Sigmoid colon (tissue), 7 donors: ENCODE results near the gene PKP1. TPM values are rescaled to one million over a fixed set of nuclear protein-coding genes. Genes with fewer than 3 reads are reported as not detected.

Source experiments
- DNase-seq: peaks from one replicate; pipeline ENCODE4 v3.0.0-alpha.2; 2019
- H3K27ac ChIP-seq, 4 donors: fragments of 200-600 bp; sonication (generic); one replicate each; pipeline ENCODE4 v1.5.1; 2016 to 2019; ENCODE audit warnings: mild to moderate bottlenecking in 1 of 4
- H3K27me3 ChIP-seq, 3 donors: fragments of 200-600 bp; sonication (generic); one replicate each; pipeline ENCODE4 v1.5.1; 2019; ENCODE audit warnings: mild to moderate bottlenecking in 1 of 3
- H3K36me3 ChIP-seq, 4 donors: fragments of 200-600 bp; sonication (generic); one replicate each; pipeline ENCODE4 v1.5.1; 2016 to 2019
- H3K4me1 ChIP-seq, 4 donors: fragments of 200-600 bp; sonication (generic); one replicate each; pipeline ENCODE4 v1.5.1; 2017 to 2019
- H3K4me3 ChIP-seq, 4 donors: fragments of 200-600 bp; sonication (generic); one replicate each; pipeline ENCODE4 v1.5.1; 2017 to 2019; ENCODE audit warnings: mild to moderate bottlenecking in 2 of 4, moderate library complexity in 1 of 4
- H3K9me3 ChIP-seq, 4 donors: fragments of 200-600 bp in 3 of 4; sonication (generic) in 3 of 4; one replicate each; pipeline versions ENCODE4 v1.5.1 to v1.6.1; 2013 to 2019
- CTCF ChIP-seq, 4 experiments: fragments of 450-650 bp in 3 of 4; fragments of 200-600 bp in 1 of 4; IDR thresholded peaks; one replicate each; pipeline ENCODE4 v1.5.1; 2016 to 2019; ENCODE audit warnings: antibody characterized with exemption in 4 of 4, mild to moderate bottlenecking in 3 of 4, moderate library complexity in 2 of 4
- EP300 ChIP-seq, 4 donors: sonication (generic); formaldehyde crosslinking; IDR thresholded peaks; one replicate each; pipeline ENCODE4 v1.6.1; 2017; ENCODE audit warnings: antibody characterized with exemption in 4 of 4
- POLR2A ChIP-seq, 2 donors: fragments of 450-650 bp; IDR thresholded peaks; one replicate each; pipeline ENCODE4 v1.6.1; 2016; ENCODE audit warnings: antibody characterized with exemption in 2 of 2, mild to moderate bottlenecking in 2 of 2, moderate library complexity in 2 of 2
- POLR2AphosphoS5 ChIP-seq, 4 donors: sonication (generic); formaldehyde crosslinking; IDR thresholded peaks; one replicate each; pipeline ENCODE4 v1.6.1; 2017; ENCODE audit warnings: antibody characterized with exemption in 4 of 4
- WGBS, 2 donors: extraction: QIAGEN DNeasy Blood & Tissue Kit; methylation state at CpG; one replicate each; pipeline ENCODE4 v1.1.7; 2013; 5-methylcytosine and 5-hydroxymethylcytosine counted together
- intact Hi-C: fragments of 100-400 bp; cut with DNase I; formaldehyde crosslinking; loops from one replicate; pipeline ENCODE4 v1.15.1; 2023
- polyA plus RNA-seq, 3 donors: library from polyadenylated mRNA; stranded (reverse); fragments of 200-250 nt; gene quantifications; one replicate each; pipeline ENCODE4 v1.2.3, GENCODE V29; 2013
- total RNA-seq, 4 donors: library from RNA; depleted of rRNA; stranded (reverse); fragments of >200 nt; gene quantifications; one replicate each; pipeline ENCODE4 v1.1.0, GENCODE V29; 2016
- donor health status: healthy with polysubstance abuse.
- donor health status: Bipolar disorder and iron deficiency.
- donor health status: healthy.

Gene PKP1
- total and polyA plus RNA-seq, 7 donors, result under 0.01 to 0.60 (median 0.16) TPM; not detected in 2

GRCh38 chr1:201286445-201286844, 3.1 kb downstream of the PKP1 start:
- no peak overlapping the region for H3K4me3 ChIP-seq
- H3K36me3 ChIP-seq, result no peaks in the 10 kb centered on the region
- peaks cover 8 to 34% (median 21%) of the 10 kb centered on the region in 3 donors for H3K27me3 ChIP-seq
- peaks cover 0 to 12% (median 10%) of the 10 kb centered on the region in 4 donors for H3K4me1 ChIP-seq
- DNase-seq, result peak; percentile 26
- TF ChIP-seq POLR2AphosphoS5 (IDR thresholded peaks at IDR 0.05) (no peak), CTCF (IDR thresholded peaks at IDR 0.05) (no peak), POLR2A (IDR thresholded peaks at IDR 0.05) (no peak), EP300 (IDR thresholded peaks at IDR 0.05) (no peak)
- H3K9me3 ChIP-seq, result no peaks in the 10 kb centered on the region
- intact Hi-C loops, result no loop called here
- 79 to 87% methylated on average over 1 of the region's 1 CpG for WGBS, 2 donors
- no peak overlapping the region for H3K27ac ChIP-seq

GRCh38 chr1:201288007-201288406, 4.7 kb downstream of the PKP1 start:
- Histone ChIP-seq H3K4me1 (peaks cover 0 to 9% (median 8%) of the 10 kb centered on the region in 4 donors), H3K9me3 (no peaks in the 10 kb centered on the region), H3K4me3 (no peak overlapping the region), H3K27ac (no peak overlapping the region), H3K27me3 (peaks cover 8 to 18% (median 18%) of the 10 kb centered on the region in 3 donors), H3K36me3 (no peaks in the 10 kb centered on the region)
- 87 to 95% methylated on average over 6 of the region's 6 CpGs for WGBS, 2 donors
- intact Hi-C loops, result no loop called here
- no peak for TF ChIP-seq POLR2AphosphoS5 (IDR thresholded peaks at IDR 0.05)
- no peak for TF ChIP-seq EP300 (IDR thresholded peaks at IDR 0.05)
- no peak for TF ChIP-seq CTCF (IDR thresholded peaks at IDR 0.05)
- peak; percentile 28 for DNase-seq

GRCh38 chr1:201288765-201289164, 5.5 kb downstream of the PKP1 start:
- intact Hi-C loops, result no loop called here
- H3K36me3 ChIP-seq, result no peaks in the 10 kb centered on the region
- 69 to 76% methylated on average over 7 of the region's 7 CpGs for WGBS, 2 donors
- H3K27ac ChIP-seq, result no peak overlapping the region
- H3K4me1 ChIP-seq, result peaks cover 0 to 2% (median under 1%) of the 10 kb centered on the region in 4 donors
- TF ChIP-seq POLR2AphosphoS5 (IDR thresholded peaks at IDR 0.05) (no peak), POLR2A (IDR thresholded peaks at IDR 0.05) (no peak), EP300 (IDR thresholded peaks at IDR 0.05) (no peak), CTCF (IDR thresholded peaks at IDR 0.05) (no peak)
- H3K4me3 ChIP-seq, result no peak overlapping the region
- peaks cover 7 to 11% (median 10%) of the 10 kb centered on the region in 3 donors for H3K27me3 ChIP-seq
- DNase-seq, result peak; percentile 30
- H3K9me3 ChIP-seq, result no peaks in the 10 kb centered on the region

- intact Hi-C loops, result no loop called here
- 89 to 94% methylated on average over 7 of the region's 7 CpGs for WGBS, 2 donors
- peak; percentile 2 for DNase-seq
- TF ChIP-seq CTCF (IDR thresholded peaks at IDR 0.05) (no peak), EP300 (IDR thresholded peaks at IDR 0.05) (no peak), POLR2A (IDR thresholded peaks at IDR 0.05) (no peak), POLR2AphosphoS5 (IDR thresholded peaks at IDR 0.05) (no peak)
- Histone ChIP-seq H3K27ac (no peak overlapping the region), H3K9me3 (no peaks in the 10 kb centered on the region), H3K4me1 (no peaks in the 10 kb centered on the region), H3K27me3 (no peaks in the 10 kb centered on the region), H3K4me3 (no peak overlapping the region), H3K36me3 (no peaks in the 10 kb centered on the region)
Observed at GRCh38 chr1:201290551-201290950, 7.2 kb downstream of the PKP1 start.

- H3K27me3 ChIP-seq, result no peaks in the 10 kb centered on the region
- no peaks in the 10 kb centered on the region for H3K9me3 ChIP-seq
- WGBS, 2 donors, result 26 to 56% methylated on average over 8 of the region's 8 CpGs
- no peak overlapping the region for H3K4me3 ChIP-seq
- intact Hi-C loops, result no loop called here
- H3K4me1 ChIP-seq, result no peaks in the 10 kb centered on the region
- TF ChIP-seq POLR2A (IDR thresholded peaks at IDR 0.05) (no peak), EP300 (IDR thresholded peaks at IDR 0.05) (no peak), POLR2AphosphoS5 (IDR thresholded peaks at IDR 0.05) (no peak), CTCF (IDR thresholded peaks at IDR 0.05) (no peak)
- no peaks in the 10 kb centered on the region for H3K36me3 ChIP-seq
- DNase-seq, result no peak
- no peak overlapping the region for H3K27ac ChIP-seq
Observed at GRCh38 chr1:201291916-201292315, 8.6 kb downstream of the PKP1 start.
